Naive thymus-derived CD8-positive, alpha-beta T cell (primary cell): Measurements from ENCODE around the gene CXCR4. TPM values are rescaled to one million over a fixed set of nuclear protein-coding genes. Genes with fewer than 3 reads are reported as not detected.

Source experiments
- ATAC-seq, 2 donors: fragments of 150-1000 bp; cut with Tn5 transposase in 1 of 2; sonication (Bioruptor Pico), chemical (Tn5 transposase) in 1 of 2; 1 replicate in 1 of 2; 2 replicates in 1 of 2; pipeline ENCODE4 v1.10.0; 2021; ENCODE audit warnings: mild to moderate bottlenecking in 2 of 2, moderate library complexity in 2 of 2
- POLR2A ChIA-PET: fragments of 350-600 bp; sonication (Branson Sonifier 250); formaldehyde crosslinking; loops from one replicate; lab custom pipeline; 2021; ENCODE audit warnings: antibody characterized with exemption; lab: Charles Lee
- DNase-seq, 10 donors: peaks; one replicate each; pipeline versions ENCODE4 v3.0.0 to v3.0.0-alpha.2; 2020 to 2022
- H3K27ac Mint-ChIP-seq, 10 donors: one replicate each; pipeline ENCODE4 v1.8.0; 2020 to 2022; ENCODE audit warnings: mild to moderate bottlenecking in 10 of 10, mixed read lengths in 10 of 10, moderate library complexity in 4 of 10, inconsistent platforms in 1 of 10
- H3K27me3 Mint-ChIP-seq, 5 donors: one replicate each; pipeline ENCODE4 v1.8.0; 2021 to 2022; ENCODE audit warnings: mixed read lengths in 5 of 5
- H3K36me3 Mint-ChIP-seq, 3 donors: one replicate each; pipeline ENCODE4 v1.8.0; 2020 to 2022; ENCODE audit warnings: mixed read lengths in 3 of 3, mild to moderate bottlenecking in 2 of 3, inconsistent platforms in 1 of 3
- H3K4me1 Mint-ChIP-seq, 4 donors: one replicate each; pipeline ENCODE4 v1.8.0; 2021 to 2022; ENCODE audit warnings: mixed read lengths in 4 of 4
- H3K4me3 Mint-ChIP-seq, 10 donors: one replicate each; pipeline ENCODE4 v1.8.0; 2020 to 2022; ENCODE audit warnings: mild to moderate bottlenecking in 10 of 10, mixed read lengths in 10 of 10, moderate library complexity in 6 of 10, inconsistent platforms in 1 of 10
- H3K9me3 Mint-ChIP-seq, 9 donors: one replicate each; pipeline ENCODE4 v1.8.0; 2020 to 2022; ENCODE audit warnings: mixed read lengths in 9 of 9, mild to moderate bottlenecking in 3 of 9, inconsistent platforms in 1 of 9, moderate library complexity in 1 of 9
- polyA plus RNA-seq, 3 donors: library from polyadenylated mRNA; unstranded; fragments of 300-500 nt; fragmentation: Illumina TruSeq; gene quantifications; one replicate each; pipeline ENCODE4 v1.2.3, GENCODE V29; 2021
- total RNA-seq, 8 experiments: library from RNA in 2 of 8; stranded (reverse) in 2 of 8; gene quantifications; one replicate each; pipeline ENCODE4 v1.2.3 and lab custom pipeline; 2021 to 2026

CXCR4 gene
- total and polyA plus RNA-seq, 5 experiments from 2014 or later = 366 to 1,161 (median 439) TPM

- Mint-ChIP-seq H3K9me3 (peaks cover 0 to 18% (median 11%) of the 10 kb centered on the region in 9 donors), H3K27ac (peak overlapping the region; percentile 52 to 95 (median 90)), H3K4me3 (peak overlapping the region; percentile 44 to 76 (median 62)), H3K36me3 (peaks cover 0 to 9% (median 9%) of the 10 kb centered on the region in 3 donors), H3K27me3 (no peaks in the 10 kb centered on the region), H3K4me1 (peaks cover 22 to 56% (median 47%) of the 10 kb centered on the region in 4 donors)
- peak; percentile 66 to 81 for ATAC-seq
- POLR2A ChIA-PET = interaction anchor here (1.2 kb wide), 1 partner anchor 44 kb away, joined by 3 read pairs; no protein-coding TSS in a partner anchor
- DNase-seq = peak in 2 of 10 donors; percentile 25 to 35
Observed at GRCh38 chr2:136068581-136069227, 49.2 kb downstream of the CXCR4 start.

- no peak for DNase-seq
- POLR2A ChIA-PET = interaction anchor here (1.2 kb wide), 1 partner anchor 44 kb away, joined by 3 read pairs; no protein-coding TSS in a partner anchor
- no peaks in the 10 kb centered on the region for H3K27me3 Mint-ChIP-seq
- H3K4me1 Mint-ChIP-seq = peaks cover 25 to 57% (median 51%) of the 10 kb centered on the region in 4 donors
- peaks cover 0 to 13% (median 9%) of the 10 kb centered on the region in 9 donors for H3K9me3 Mint-ChIP-seq
- ATAC-seq = no peak
- peaks cover 0 to 5% (median 4%) of the 10 kb centered on the region in 3 donors for H3K36me3 Mint-ChIP-seq
- peak overlapping the region in 4 of 10 donors; percentile 24 to 76 (median 71) for H3K4me3 Mint-ChIP-seq
- H3K27ac Mint-ChIP-seq = peak overlapping the region; percentile 3 to 95 (median 77)
Observed at GRCh38 chr2:136067897-136068580, 49.9 kb downstream of the CXCR4 start.

GRCh38 chr2:136067459-136067858, 50.5 kb downstream of the CXCR4 start:
- Mint-ChIP-seq H3K4me1 (peaks cover 28 to 56% (median 52%) of the 10 kb centered on the region in 4 donors), H3K4me3 (no peak overlapping the region), H3K9me3 (peaks cover 0 to 13% (median 9%) of the 10 kb centered on the region in 9 donors), H3K36me3 (peaks cover 0 to 5% (median 4%) of the 10 kb centered on the region in 3 donors), H3K27me3 (no peaks in the 10 kb centered on the region), H3K27ac (peak overlapping the region in 3 of 10 donors; percentile 12 to 63 (median 58))
- ATAC-seq = peak in 1 of 2 donors; percentile 40
- no peak for DNase-seq
- POLR2A ChIA-PET = interaction anchor here (0.8 kb wide), 1 partner anchor 50 kb away, joined by 3 read pairs; no protein-coding TSS in a partner anchor

DNA sequence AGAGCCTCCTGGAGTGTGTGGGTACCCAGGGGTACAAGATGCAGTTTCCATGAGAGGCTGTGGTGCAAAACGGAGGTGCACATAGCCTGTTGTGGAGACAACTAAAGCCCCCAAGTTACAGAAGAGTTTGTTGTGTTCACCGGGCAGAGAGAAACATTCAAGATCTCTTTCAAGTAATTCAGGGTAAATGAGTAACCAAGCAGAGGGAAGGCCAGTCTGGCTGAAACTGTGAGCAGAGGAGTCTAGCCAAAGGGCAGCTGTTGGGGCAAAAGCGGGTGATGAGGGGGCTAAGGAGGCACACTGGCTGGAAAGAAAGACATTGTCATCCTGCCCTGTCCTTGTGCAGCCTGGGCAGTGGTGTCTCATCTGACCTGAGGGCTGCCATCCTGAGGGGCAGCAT, 52.0 kb downstream of the CXCR4 start:
- Mint-ChIP-seq H3K9me3 (peaks cover 0 to 4% (median 0%) of the 10 kb centered on the region in 9 donors), H3K4me3 (peak overlapping the region in 2 of 10 donors; percentile 5 to 7), H3K4me1 (peaks cover 33 to 66% (median 57%) of the 10 kb centered on the region in 4 donors), H3K27ac (peak overlapping the region in 5 of 10 donors; percentile 20 to 77 (median 40)), H3K36me3 (no peaks in the 10 kb centered on the region), H3K27me3 (no peaks in the 10 kb centered on the region)
- no peak for DNase-seq
- POLR2A ChIA-PET = no interaction called here
- no peak for ATAC-seq

DNA sequence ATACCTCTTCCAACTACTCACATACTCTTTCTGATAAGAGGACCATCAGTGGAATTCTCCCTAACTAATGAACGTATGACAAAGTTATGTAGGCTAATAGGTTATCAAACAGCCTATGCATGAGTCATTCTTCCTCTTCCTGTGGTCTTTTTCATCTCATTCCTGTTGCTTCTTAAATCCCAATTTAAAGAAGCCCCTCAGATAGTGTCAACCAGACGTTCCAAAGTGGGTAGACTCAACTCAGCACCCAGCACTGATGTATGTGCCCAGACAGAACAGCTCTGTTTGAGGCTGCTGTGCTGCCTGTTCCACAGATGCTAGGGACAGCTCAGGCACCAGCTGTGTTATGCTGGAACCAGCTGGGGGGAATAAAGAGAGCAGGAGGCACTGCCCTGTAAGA, 52.6 kb downstream of the CXCR4 start:
- peak overlapping the region in 5 of 10 donors; percentile 5 to 67 (median 20) for H3K4me3 Mint-ChIP-seq
- H3K27me3 Mint-ChIP-seq = no peaks in the 10 kb centered on the region
- POLR2A ChIA-PET = no interaction called here
- H3K36me3 Mint-ChIP-seq = no peaks in the 10 kb centered on the region
- H3K9me3 Mint-ChIP-seq = peaks cover 0 to 4% (median 0%) of the 10 kb centered on the region in 9 donors
- ATAC-seq (peak; percentile 22 to 50), DNase-seq (no peak)
- H3K27ac Mint-ChIP-seq = peak overlapping the region in 6 of 10 donors; percentile 20 to 77 (median 42)
- H3K4me1 Mint-ChIP-seq = peaks cover 33 to 66% (median 58%) of the 10 kb centered on the region in 4 donors

Other genes starting within 250 kb of the CXCR4 start
- 10 to 100 TPM; 26.3 to 29.6 TPM for gene MCM6, start 241.7 kb downstream of the CXCR4 start, total RNA-seq
- 10 to 100 TPM; 19.2 to 24.3 (median 20.4) TPM for gene MCM6, start 241.7 kb downstream of the CXCR4 start, polyA plus RNA-seq
- gene DARS1, start 132.5 kb downstream of the CXCR4 start, total RNA-seq = 10 to 100 TPM; 58.5 to 59.4 TPM
- gene DARS1, start 132.5 kb downstream of the CXCR4 start, polyA plus RNA-seq = 100 to 1,000 TPM; 129 to 135 (median 133) TPM